Osteoblast (primary cell): ENCODE data around the gene SPEM2. TPM values are rescaled to one million over a fixed set of nuclear protein-coding genes. Genes with fewer than 3 reads are reported as not detected.
A peak's percentile ranks its signal among the peaks of the same experiment; 100 is the strongest.

Experiments used
- DNase-seq: peaks from one replicate; pipeline ENCODE4 v3.0.0; 2011; ENCODE audit warnings: low spot score, mixed read lengths; ENCODE audit not compliant: insufficient read length; ENCODE audit errors: missing footprints
- H2AFZ ChIP-seq: 2 replicates; pipeline ENCODE4 v1.6.0; 2011; ENCODE audit warnings: mild to moderate bottlenecking, low read length
- H3K27ac ChIP-seq: 2 replicates; pipeline ENCODE4 v1.5.1; 2011; ENCODE audit warnings: mild to moderate bottlenecking, low read depth, low read length, moderate library complexity
- H3K27me3 ChIP-seq: 2 replicates; pipeline ENCODE4 v1.6.0; 2012; ENCODE audit warnings: mild to moderate bottlenecking, control low read depth, inconsistent platforms, low read length, moderate library complexity; ENCODE audit not compliant: insufficient read depth
- H3K36me3 ChIP-seq: 2 replicates; pipeline ENCODE4 v1.5.1; 2011; ENCODE audit warnings: mild to moderate bottlenecking, low read length, control low read depth, moderate library complexity; ENCODE audit not compliant: insufficient read depth
- H3K4me1 ChIP-seq: 2 replicates; pipeline ENCODE4 v1.5.1; 2011; ENCODE audit warnings: mild to moderate bottlenecking, low read length, control low read depth, moderate library complexity; ENCODE audit not compliant: insufficient read depth
- H3K4me2 ChIP-seq: 2 replicates; pipeline ENCODE4 v1.6.0; 2011; ENCODE audit warnings: mild to moderate bottlenecking, low read length; ENCODE audit not compliant: insufficient read depth
- H3K4me3 ChIP-seq: fragments of 200-600 bp; sonication (generic); 3 replicates; pipeline ENCODE4 v1.5.1; 2012; ENCODE audit warnings: mild to moderate bottlenecking, low read length, inconsistent platforms; ENCODE audit not compliant: insufficient read depth
- H3K79me2 ChIP-seq: 2 replicates; pipeline ENCODE4 v1.6.0; 2012; ENCODE audit warnings: mild to moderate bottlenecking, low read length, control low read depth, inconsistent platforms; ENCODE audit not compliant: insufficient read depth
- H3K9me3 ChIP-seq: 2 replicates; pipeline ENCODE4 v1.5.1; 2011; ENCODE audit warnings: low read depth, low read length, control low read depth
- H4K20me1 ChIP-seq: 2 replicates; pipeline ENCODE4 v1.6.0; 2012; ENCODE audit warnings: mild to moderate bottlenecking, low read length, control low read depth; ENCODE audit not compliant: insufficient read depth
- total RNA-seq: library from RNA; depleted of rRNA; stranded (reverse); fragments of >200 nt; gene quantifications from 2 replicates; pipeline ENCODE4 v1.2.3, GENCODE V29; 2012
- TF ChIP-seq, protein P1 (sequence below): IDR thresholded peaks from 2 replicates; pipeline ENCODE4 v1.5.1; 2011; ENCODE audit warnings: mild to moderate bottlenecking, low read depth, low read length, moderate library complexity; ENCODE audit errors: extremely low read depth

The SPEM2 gene
- total RNA-seq, 1 donor, result not detected

DNA sequence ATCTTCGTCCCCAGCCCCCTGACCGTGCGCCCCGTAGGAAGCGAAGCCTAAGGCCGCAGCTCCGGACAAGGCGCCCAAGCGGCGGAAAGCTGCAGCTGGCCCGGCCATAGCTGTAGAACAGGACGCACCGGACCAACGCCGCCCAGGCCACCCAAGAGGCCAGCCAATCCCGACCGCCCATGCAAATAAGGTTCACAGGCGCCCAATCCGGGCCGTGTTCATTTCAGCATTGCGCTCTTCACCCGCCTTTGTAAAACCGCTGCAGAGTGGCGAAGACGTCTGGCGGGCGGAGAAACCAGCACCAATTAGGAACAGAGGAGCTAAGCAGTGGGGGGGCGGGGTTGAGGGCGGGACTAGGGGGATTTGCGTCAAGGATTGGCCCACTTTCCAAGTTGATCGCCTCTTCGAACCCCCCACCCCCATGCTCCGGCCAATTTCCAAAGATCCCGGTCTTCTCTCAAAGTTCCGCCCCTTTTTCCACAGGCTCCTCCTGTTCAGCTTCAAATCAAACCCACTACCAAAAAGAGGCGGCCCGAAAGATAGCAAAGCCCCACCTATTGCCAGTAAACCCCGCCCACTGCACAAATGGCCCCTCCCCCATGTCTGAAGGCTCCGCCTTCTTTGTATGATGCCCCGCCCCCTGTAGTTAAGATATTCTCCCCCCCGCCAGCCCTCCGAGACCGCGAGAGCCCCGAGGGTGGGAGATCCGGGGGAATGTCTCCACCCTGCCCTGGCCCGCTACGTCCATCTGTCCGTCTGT lies 21.3 kb upstream of the SPEM2 start, which contains the start of gene TMEM256:
Gene TMEM256 (minus strand): TSS at position 121 of the 760 bp plus-strand sequence. CDS start 13 bp downstream, at position 108.
- DNase-seq, result peak; percentile 100
- peak within 1 kb of the TSS; percentile 94 for H2AFZ ChIP-seq
- peaks cover 7% of the 10 kb centered on the region for H3K36me3 ChIP-seq
- H3K27ac ChIP-seq, result peak within 1 kb of the TSS; percentile 61
- peak within 1 kb of the TSS; percentile 85 for H3K4me3 ChIP-seq
- H3K79me2 ChIP-seq, result peaks cover 10% of the 10 kb centered on the region
- H3K4me1 ChIP-seq, result peaks cover 17% of the 10 kb centered on the region
- H4K20me1 ChIP-seq, result peaks cover 6% of the 10 kb centered on the region
- TF ChIP-seq, protein P1, sequence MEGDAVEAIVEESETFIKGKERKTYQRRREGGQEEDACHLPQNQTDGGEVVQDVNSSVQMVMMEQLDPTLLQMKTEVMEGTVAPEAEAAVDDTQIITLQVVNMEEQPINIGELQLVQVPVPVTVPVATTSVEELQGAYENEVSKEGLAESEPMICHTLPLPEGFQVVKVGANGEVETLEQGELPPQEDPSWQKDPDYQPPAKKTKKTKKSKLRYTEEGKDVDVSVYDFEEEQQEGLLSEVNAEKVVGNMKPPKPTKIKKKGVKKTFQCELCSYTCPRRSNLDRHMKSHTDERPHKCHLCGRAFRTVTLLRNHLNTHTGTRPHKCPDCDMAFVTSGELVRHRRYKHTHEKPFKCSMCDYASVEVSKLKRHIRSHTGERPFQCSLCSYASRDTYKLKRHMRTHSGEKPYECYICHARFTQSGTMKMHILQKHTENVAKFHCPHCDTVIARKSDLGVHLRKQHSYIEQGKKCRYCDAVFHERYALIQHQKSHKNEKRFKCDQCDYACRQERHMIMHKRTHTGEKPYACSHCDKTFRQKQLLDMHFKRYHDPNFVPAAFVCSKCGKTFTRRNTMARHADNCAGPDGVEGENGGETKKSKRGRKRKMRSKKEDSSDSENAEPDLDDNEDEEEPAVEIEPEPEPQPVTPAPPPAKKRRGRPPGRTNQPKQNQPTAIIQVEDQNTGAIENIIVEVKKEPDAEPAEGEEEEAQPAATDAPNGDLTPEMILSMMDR, result no peak
- H3K9me3 ChIP-seq, result no peaks in the 10 kb centered on the region
- H3K4me2 ChIP-seq, result peak within 1 kb of the TSS; percentile 98
- H3K27me3 ChIP-seq, result no peaks in the 10 kb centered on the region

DNA sequence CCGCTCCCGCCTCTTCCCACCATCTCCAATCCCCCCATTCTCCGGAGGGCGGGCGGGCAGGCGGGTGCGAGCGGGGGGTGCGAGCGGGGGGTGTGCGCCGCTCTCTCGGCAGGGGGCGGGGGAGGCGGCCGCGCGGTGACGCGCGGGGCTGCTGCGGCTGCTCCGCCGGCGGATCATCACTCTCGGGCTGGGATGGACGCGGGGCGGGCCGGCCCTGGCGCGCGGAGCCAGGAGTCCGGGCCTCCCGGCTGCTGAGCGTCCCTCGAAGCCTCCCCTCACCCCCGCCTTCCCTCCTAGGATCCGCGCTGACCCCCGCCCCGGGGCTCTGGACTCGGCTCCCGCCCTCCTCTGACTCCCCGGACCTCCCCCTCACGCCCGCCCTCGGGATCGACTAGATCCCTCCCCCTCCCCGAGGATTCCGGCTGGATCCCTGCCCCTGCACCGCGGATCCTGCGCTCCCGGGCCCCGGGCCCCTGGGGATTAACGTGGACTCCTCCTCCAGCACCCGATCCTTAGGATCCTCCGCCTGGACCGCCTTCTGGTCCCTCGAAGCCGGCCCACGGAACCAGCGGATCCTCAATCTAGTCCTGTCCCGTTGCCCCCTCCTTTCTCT lies 20.6 kb upstream of the SPEM2 start:
- Histone ChIP-seq H3K36me3 (peaks cover 13% of the 10 kb centered on the region), H4K20me1 (peaks cover 6% of the 10 kb centered on the region), H3K79me2 (peaks cover 10% of the 10 kb centered on the region), H3K27ac (peak overlapping the region; percentile 51), H3K4me2 (peak overlapping the region; percentile 83), H3K4me1 (peaks cover 17% of the 10 kb centered on the region), H3K27me3 (no peaks in the 10 kb centered on the region), H3K9me3 (no peaks in the 10 kb centered on the region), H2AFZ (peak overlapping the region; percentile 82), H3K4me3 (peak overlapping the region; percentile 85)
- peak; percentile 98 for DNase-seq
- TF ChIP-seq, protein P1, result no peak

DNA sequence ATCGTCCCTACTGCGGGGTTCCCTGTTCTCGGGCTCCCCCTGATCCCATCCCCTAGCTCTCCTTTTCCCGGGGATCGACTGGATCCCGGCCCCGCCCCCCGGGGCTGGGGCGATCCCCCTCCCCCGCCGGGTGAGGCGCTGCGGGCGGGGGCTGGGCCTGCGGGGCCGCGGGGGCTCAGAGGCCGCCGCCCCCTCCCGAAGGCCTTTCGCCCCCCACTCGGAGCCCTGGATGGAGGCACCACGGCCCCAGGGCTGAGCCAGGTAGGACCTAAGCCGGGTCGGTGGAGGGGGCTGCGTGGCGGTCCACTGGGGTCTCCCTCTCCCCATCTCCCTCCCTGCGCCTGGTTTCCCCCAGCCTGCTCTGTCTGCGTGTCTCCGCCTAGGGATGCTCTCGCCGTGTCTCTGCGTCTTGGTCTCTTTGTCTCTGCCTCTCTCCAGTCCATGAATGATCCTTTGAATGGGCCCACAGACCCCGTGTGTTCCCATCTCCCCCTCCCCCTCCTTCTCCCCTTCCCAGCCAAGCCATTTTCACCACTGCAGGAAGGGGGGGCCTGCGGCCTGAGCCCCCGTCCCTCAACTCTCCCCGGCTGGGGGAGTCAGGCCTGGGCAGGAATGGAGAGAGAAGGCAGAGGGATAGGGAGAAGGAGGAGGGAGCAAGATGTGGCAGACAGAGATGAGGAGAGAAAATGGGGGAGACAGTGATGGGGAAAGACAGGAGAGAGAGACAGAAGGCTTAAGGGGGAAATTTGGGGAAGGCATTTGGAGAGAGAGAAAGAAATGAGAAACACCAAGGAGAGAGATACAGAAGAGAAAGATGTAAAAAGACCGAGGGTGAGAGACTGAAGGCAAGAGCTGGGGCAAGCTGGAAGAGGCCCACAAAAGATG lies 19.8 kb upstream of the SPEM2 start:
- H3K4me1 ChIP-seq, result peaks cover 17% of the 10 kb centered on the region
- H3K79me2 ChIP-seq, result peaks cover 10% of the 10 kb centered on the region
- H2AFZ ChIP-seq, result peak overlapping the region; percentile 82
- H3K4me3 ChIP-seq, result peak overlapping the region; percentile 85
- TF ChIP-seq, protein P1, result no peak
- peaks cover 21% of the 10 kb centered on the region for H3K36me3 ChIP-seq
- DNase-seq, result no peak
- peak overlapping the region; percentile 51 for H3K27ac ChIP-seq
- no peaks in the 10 kb centered on the region for H3K9me3 ChIP-seq
- peak overlapping the region; percentile 83 for H3K4me2 ChIP-seq
- H4K20me1 ChIP-seq, result peaks cover 6% of the 10 kb centered on the region
- no peaks in the 10 kb centered on the region for H3K27me3 ChIP-seq
